Stimulated activated CD4-positive, alpha-beta T cell treated with anti-CD3 and anti-CD28 coated beads, Interleukin-1b, Interleukin-23, amount 100 ng/mL, for 24 hours (primary cell): ENCODE data around the gene HSF2BP.
"Not testable (repeated sequence)": the region's sequence is repeated elsewhere in the genome, so short reads cannot be mapped to it uniquely, and the experiment has no call there.

ENCODE experiments used
- DNase-seq, 4 experiments: peaks; one replicate each; pipeline ENCODE4 v3.0.0-alpha.2; 2020; ENCODE audit warnings: low read depth in 4 of 4, low spot score in 1 of 4

HSF2BP gene

DNA sequence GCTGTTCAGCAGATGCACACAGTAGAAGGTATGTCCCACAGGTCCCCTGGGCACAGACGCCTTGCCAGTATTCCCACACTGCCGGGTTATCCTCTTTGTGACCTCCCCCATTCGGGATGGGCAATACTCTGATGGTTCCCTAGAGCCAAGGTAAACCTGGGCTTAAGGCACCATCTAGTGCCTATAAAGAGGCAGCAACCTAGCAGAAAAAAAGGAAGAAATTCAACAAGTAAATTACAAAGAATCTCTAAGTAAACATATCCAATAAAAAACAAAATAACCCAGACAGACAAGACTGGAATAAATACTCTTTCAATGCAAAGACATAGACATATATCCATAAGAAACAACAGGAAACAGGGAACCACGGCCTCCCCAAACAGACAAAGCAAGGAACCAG is 39.4 kb downstream of the HSF2BP start:
- no peak for DNase-seq

DNA sequence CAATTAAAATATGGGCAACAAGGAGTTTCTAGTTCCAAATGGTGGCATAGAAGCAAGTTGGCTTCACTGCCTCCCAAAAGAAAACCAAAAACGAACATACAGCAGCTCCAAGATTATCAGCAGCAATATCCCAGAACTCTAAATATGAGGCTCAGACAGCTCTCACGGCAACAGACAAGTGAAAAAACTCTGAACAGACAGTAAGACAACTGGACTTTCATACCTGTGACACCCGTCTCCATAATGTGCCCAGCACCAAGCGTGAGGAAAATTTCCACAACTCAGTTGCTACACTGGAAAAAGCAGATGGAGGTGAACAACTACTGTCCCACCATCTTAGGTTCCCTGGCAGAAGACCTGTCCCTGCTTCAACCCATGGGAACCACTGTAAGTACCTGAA is 39.9 kb downstream of the HSF2BP start:
- no peak for DNase-seq

DNA sequence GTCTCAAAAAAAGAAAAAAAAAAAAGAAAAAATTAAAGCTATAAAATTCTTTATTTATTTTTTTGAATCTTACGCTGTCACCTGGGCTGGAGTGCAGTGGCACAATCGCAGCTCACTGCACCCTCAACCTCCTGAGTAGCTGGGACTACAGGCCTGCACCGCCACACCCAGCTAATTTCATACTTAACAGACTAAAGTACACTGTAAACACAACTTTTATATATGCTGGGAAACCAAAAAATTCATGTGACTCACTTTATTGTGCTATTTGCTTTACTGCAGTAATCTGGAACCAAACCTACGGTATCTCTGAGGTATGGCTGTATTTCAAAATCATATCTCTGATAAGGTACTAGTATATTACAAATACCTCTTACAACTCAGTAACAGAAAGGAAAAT is 40.3 kb downstream of the HSF2BP start:
- DNase-seq: no peak

DNA sequence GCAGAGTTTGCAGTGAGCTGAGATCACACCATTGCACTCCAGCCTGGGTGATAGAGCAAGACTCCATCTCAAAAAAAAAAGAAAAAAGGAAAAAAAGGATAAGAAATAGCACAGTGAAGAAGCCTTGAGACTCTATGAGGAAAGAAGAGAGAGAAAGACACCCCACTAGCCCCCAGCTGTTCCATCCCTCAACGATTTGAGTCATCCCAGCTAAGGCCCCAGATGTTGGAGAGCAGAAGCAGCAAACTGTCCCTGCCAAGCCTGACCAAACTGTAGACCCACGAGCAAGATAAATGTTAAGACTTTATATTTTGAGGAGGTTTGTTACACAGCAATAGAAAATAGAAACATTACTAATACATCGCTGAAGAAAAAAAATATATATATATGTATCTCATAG is 42.4 kb downstream of the HSF2BP start:
- not testable (repeated sequence) for DNase-seq

DNA sequence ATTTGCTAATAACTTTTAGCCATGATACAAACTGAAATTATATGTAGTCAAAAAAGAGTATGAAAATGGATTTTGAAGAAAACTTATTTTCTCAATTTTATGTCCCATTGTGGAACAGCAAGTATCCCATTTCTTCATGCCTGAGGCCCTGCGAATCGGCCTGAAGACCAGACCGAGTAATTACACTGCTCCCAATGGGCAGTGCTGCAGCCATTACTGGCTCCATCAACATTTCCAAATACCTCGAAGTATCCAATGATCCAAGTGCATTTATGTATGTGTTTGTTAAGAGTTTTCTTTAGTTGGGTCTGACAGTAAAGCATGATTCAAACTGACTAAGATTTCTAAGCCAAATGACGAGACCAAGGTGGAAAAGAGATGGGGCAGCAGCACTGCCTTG is 44.4 kb downstream of the HSF2BP start:
- DNase-seq: no peak

DNA sequence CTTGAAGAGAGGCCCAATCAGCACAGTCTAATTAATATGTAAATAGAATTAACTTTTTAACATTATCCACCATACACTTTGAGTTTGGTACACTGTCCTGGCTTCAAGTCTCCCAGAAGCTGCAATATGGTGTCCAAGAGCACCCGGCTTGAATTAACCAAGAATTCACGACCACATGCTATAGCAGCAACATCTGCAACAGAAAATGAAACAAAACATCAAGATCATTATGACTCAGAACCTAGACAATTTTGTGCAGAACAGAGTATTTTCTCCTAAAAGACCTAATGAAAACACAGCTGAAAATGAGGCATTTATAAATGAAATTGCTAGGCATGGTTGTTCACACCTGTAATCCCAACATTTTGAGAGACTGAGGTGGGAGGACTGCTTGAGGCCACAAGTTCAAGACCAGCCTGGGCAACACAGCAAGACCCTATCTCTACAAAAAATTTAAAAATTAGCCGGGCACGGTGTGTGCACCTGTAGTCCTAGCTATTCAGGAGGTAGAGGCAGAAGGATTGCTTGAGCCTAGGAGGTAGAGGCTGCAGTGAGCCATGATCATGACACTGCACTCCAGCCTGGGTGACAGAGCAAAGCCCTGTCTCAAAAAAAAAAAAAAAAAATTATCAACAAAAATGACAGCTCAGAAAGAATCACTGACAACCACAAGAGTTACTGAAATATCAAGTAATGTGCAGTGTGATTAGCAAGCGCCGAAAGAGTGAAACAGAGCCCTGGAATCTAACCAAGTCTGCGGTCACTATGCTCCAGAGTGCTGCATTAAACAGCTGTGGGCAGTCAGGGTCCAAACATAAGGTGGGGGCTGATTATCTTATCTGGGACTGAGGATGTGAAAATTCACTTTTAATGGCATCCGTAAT is 45.3 kb downstream of the HSF2BP start:
- no peak for DNase-seq

DNA sequence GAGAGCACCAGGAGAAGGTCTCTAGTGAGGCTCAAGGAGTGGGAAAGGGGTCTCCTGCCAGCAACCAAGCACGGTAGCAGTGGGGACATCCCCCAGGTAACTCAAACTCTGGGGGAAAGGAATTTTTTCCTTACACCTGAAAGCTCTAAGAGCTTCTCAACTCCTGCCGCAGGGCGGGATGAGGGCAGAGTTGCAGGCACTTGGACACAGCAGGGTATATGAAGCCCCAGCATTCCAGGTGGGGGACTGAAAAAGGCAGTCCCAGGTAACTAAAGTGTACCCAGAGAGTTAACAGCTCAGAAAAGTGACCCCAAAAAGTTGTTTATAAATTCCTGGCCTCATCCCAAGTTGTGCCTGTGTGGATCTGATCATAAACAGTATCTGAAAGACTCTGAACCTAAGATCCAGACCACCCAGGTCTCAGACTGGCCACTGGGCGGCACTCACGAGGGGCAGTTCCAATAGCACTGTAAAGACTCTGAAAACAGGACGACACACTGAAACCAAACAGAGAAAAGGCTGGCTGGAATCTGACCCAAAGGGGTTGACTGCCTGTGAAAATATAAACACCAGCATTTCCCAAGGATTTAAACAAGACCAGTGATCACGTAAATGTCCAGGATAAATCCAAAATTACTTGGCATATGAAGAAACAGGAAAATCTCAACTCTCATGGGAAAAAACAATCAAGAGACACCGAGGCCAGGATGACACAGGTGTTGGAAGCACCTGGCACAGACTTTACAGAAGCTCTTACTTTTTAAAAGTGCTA is 47.5 kb downstream of the HSF2BP start:
- no peak for DNase-seq

DNA sequence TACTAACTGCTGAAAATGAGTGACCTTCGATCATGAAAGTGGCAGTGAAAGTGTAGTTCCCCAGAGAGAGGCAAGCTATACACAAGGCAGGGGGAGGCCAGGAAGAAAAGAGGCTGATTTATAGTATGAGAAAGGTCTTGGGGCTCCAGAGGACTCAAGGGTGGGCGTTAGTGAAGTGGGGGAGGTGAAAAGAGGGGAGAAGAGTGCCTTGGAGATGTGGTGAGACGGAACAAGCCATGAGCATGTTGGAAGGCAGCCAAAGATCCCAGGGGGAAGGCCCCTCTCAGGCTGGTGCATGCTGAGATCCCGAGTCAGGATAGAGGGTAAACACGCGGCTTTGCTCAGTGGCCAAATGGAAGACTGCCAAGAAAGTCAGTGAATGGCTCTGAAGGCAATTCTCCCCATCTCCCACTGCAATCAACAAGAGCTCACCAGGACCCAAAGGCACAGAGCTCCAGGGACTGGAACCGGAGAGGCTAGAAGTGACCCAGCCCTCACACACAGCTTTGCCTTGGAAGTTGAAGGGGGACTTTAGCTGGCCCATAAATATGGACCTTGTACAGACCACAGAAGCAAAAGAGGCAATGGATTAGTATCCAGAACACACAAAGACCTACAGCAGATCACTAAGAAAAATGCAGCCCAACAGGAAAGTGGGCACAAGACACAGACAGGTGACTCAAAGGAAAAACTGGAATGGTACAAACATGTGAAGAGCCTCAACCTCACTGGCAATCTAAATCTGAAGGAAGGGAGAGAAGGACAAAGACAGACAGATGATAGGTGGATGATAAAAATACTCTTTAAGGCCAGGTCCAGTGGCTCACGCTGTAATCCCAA is 49.6 kb downstream of the HSF2BP start:
- DNase-seq: no peak

DNA sequence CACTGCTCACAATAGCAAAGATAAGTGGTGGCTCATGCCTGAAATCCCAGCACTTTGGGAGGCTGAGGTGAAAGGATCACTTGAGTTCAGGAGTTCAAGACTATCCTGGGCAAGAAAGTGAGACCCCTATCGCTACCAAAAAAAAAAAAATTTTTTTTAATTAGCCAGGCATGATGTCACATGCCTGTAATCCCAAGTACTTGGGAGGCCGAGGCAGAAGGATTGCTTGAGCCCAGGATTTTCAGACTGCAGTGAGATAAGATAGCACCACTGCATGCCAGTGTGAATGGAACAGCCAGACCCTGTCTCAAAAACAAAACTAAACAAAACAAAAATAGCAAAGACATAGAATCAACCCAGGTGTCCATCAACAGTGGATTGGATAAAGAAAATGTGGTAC is 50.6 kb downstream of the HSF2BP start:
- DNase-seq: no peak

DNA sequence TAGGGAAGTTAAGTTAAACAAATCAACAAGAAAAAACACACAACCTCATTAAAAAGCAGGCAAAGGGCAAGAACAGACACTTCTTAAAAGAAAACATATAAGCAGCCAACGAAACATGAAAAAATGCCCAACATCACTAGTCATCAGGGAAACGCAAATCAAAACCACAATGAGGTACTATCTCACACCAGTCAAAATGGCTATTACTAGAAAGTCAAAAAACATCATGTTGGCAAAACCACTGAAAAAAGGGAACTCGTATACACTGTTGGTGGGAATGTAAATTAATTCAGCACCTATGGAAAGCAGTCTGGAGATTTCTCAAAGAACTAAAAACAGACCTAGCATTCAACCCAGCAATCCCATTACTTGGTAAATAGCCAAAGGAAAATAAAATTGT is 51.1 kb downstream of the HSF2BP start:
- DNase-seq: no peak

DNA sequence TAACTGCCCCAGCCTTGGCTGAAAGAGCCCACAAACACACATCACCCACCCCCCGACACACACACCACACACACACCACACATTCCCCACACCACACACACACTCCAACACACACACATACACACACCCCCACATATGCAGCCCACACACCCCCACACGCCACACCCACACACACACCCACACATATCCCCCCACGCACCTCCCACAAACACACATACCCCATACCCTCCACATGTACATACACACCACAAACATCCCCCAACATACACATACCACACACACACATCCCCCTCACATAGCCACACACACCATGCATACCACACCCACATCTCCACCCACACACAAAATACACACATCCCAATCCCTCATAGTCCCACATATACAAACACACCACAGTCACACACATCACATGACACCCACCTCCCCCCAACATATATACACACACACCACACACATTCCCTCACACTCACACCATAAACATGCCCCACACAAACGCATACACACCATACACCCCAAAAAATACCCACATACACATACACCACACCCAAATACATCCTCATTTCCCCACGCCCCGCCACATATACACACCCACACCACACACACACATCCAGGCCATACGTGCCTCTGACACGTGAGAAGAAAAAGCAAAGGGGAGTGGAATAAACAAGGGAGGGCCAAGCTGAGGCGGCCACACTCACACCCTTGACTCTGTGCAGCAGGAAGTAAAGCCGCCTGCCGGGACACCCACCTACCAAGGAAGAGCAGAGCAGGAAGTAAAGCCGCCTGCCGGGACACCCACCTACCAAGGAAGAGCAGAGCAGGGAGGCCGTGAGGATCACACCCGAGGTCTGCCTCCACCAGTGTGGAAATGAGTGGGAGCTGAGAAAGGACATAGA is 53.7 kb downstream of the HSF2BP start:
- DNase-seq: no peak

DNA sequence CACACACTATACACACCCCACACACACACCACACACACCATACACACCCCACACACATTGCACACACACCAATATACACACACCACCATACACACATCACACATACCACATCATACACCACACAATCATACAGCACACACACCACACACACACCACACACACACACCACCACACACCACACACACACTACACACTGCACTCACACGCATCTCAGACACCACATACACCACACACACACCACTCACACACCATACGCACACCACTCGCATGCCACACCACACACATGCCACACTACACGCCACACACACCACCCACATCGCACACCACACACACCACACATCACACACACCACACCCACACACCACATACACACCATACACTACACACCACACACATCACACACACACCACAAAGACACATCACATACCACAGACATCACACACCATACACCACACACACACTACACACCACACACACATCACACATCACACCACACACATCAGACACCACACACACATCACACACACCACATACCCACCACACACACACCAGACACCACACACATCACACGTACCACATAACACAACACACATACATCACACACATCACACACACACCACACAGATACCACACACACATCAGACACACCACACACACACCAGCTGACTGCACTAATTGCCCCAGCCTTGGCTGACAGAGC is 54.6 kb downstream of the HSF2BP start:
- no peak for DNase-seq

DNA sequence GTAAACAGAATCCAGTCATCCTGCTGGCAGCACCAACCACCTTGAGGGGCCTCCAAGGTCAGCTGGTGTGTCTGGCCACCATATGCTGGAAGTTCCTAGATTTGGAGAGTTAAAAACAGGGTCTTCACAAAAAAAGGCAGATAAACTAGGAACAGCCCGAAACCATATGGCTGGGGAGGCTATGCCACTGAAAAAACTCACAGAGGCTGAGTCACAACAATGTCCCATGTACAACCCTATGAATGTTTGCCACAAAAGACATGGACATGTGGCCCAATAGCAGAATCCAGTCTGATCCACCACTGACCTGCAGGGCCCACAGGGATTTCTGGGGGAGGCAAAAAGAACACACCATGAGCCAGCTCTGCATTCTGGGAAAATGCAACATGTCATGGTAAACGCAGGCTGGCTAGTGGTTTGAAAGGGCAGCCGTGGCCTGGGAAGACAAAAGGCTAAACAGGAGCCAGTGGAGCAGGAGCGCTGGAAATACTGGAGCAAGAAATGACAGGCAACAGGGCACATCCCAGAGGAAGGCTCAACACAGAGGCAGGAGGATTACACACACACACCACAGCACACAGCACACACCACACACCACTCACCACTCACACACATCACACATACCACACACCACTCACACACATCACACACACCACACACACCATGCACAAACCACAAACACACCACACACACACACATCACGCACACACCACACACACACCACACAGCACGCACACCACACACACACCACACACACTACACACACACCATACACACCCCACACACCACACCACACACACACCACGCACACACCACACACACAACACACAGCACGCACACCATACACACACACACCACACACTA is 55.4 kb downstream of the HSF2BP start:
- no peak for DNase-seq

DNA sequence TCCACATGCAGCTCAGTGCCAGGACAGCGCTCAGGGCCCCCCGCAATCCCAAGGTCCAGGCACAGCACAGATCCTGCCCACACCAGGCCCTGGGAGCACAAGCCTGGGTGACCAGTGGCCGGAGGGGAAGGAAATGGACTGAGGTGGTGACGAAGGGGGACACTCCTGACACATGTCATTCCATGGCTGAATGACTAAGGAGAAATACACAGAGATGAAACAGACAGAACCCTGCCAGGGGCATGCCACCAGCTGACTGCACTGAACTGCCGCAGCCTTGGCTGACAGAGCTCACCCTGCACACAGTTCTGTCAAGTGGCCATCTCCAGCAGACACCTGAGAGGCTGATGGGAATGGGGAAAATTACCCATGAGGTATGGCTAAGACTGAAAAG is 56.1 kb downstream of the HSF2BP start:
- no peak for DNase-seq

DNA sequence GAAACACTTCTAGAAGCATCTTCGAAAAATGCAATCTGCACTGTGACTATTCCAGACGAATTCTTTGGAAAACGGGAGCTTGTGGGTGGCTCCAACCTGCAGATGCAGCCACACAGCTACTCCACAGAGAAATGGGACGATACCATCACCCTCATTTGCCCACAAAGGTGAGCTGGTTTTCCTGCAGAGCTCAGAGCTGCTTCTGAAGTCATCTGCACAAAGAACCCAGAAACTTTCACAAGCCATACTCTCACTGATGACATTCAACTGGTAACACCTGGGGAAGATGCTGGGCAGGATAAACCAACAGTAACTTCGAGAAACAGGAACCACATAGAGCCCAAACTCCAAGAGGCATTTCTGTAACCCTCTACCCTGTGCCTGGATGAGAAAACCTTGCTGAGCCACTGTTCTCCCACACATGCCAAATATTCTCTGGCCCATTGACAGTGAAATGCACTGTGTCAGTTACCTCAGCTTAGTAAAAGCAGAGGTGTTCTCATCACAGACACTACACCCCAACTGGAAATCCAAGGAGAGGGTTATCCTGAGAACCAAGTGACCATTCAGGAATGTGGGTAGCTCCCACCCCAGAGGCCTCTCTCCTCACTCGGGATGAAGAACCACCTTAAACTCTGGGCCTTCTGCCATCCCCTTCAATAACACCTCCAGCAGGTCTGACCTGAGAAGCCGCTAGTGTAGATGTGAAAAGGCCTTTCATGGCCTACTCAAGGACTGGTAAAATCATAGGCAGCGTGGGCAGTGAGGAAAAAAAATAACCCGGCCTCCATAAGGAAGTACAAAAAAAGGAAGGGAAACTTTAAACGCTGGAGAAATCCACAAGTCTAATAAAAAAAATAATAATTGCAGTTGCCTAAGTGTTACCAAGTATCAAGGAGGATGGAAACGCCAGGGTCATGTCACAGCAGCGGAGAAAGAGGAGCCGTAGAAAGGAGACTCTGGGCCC is 56.7 kb downstream of the HSF2BP start:
- DNase-seq: no peak

DNA sequence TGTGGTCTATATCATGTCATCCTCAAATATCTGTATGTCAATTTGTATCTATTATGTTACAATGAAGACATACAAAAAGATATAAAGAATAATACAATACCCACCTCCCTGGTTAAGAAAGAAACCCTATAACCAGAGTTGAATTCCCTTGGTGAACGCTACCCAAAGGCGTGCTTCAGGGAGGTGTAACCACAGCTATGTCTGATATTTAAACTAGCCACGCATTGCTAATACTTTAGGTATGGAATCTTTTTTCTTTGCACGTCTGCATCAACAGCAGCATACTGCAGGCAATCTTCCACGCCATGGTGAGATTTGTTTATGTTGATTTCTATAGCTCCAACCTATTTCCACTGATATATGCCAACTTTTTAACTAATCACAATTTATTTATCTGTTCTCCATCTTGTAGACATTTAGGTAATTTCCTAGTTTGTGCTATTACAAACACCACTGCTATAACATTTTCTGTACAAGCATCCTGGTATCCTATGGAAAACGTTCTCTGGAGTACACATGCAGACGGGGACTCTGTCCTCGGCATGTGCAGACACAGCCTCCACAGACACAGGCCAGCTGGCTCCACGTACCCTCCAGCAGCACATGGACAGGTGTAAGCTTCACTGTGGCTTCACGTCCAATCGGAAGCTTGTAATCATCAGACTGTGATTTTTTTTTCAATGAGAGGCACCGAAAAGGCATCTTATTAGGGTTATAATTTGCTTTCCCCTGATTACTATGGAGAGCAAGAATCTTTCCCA is 58.5 kb downstream of the HSF2BP start:
- no peak for DNase-seq

DNA sequence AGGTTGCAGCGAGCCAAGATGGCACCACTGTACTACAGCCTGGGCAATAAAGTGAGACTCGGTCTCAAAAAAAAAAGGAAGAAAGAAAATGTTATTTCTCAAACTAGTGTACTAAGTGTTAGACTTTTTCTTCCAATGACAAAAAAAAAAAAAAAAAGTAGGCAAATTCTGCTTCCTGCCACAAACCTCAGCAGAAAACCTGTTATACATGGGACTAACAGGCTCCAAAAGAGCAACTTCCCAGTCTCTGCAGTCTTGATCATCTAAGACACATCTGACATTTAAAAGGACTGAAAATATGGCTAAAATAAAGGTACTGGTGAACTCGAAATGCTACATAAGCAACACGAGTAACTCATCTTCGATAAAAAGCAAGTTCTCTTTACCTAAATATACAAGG is 59.6 kb downstream of the HSF2BP start:
- DNase-seq: no peak
